Activated T-helper 2 cell treated with anti-CD3 and anti-CD28 coated beads, Interferon-gamma antibody, Interleukin-2, Interleukin-4, amounts not matched to agents 10 μg/mL and 5 μg/mL and 100 μg/mL, durations not matched to agents 14 hours and 24 hours and 36 hours (primary cell): Measurements from ENCODE around the gene GTF3A. TPM values are rescaled to one million over a fixed set of nuclear protein-coding genes. Genes with fewer than 3 reads are reported as not detected.

Source experiments
- DNase-seq: peaks from one replicate; pipeline ENCODE4 v3.0.0; 2021; ENCODE audit warnings: low spot score
- H3K27ac Mint-ChIP-seq: one replicate; pipeline ENCODE4 v1.8.0; 2021; ENCODE audit warnings: mixed read lengths
- H3K27me3 Mint-ChIP-seq: one replicate; pipeline ENCODE4 v1.8.0; 2021; ENCODE audit warnings: low read depth, mixed read lengths
- H3K36me3 Mint-ChIP-seq: one replicate; pipeline ENCODE4 v1.8.0; 2021; ENCODE audit warnings: low read depth, mixed read lengths
- H3K4me1 Mint-ChIP-seq: one replicate; pipeline ENCODE4 v1.8.0; 2021; ENCODE audit warnings: low read depth, mixed read lengths
- H3K4me3 Mint-ChIP-seq: one replicate; pipeline ENCODE4 v1.8.0; 2021; ENCODE audit warnings: low read depth, mild to moderate bottlenecking, moderate library complexity, mixed read lengths
- H3K9me3 Mint-ChIP-seq: one replicate; pipeline ENCODE4 v1.8.0; 2021; ENCODE audit warnings: mixed read lengths
- intact Hi-C: fragments of 100-400 bp; cut with micrococcal nuclease; formaldehyde crosslinking; loops from one replicate; pipeline ENCODE4 v1.15.1; 2023
- total RNA-seq: library from RNA; stranded (reverse); gene quantifications from 2 replicates; pipeline ENCODE4 v1.2.3, GENCODE V29; 2022

GTF3A gene
- total RNA-seq, 1 donor from 2014 or later, result 253 TPM

- H3K9me3 Mint-ChIP-seq, result no peaks in the 10 kb centered on the region
- H3K27me3 Mint-ChIP-seq, result peaks cover 36% of the 10 kb centered on the region
- no peak overlapping the region for H3K4me3 Mint-ChIP-seq
- intact Hi-C loops, result loop anchor here (5.0 kb wide), 1 partner anchor 43 kb away; the partner anchor contains the start of gene MTIF3
- no peak for DNase-seq
- no peak overlapping the region for H3K27ac Mint-ChIP-seq
- H3K36me3 Mint-ChIP-seq, result no peaks in the 10 kb centered on the region
- H3K4me1 Mint-ChIP-seq, result peaks cover 8% of the 10 kb centered on the region
These were observed 15.4 kb upstream of the GTF3A start for GRCh38 chr13:27409013-27409412.

GRCh38 chr13:27411341-27411740, 13.1 kb upstream of the GTF3A start:
- no peak overlapping the region for H3K4me3 Mint-ChIP-seq
- H3K9me3 Mint-ChIP-seq, result no peaks in the 10 kb centered on the region
- no peak overlapping the region for H3K27ac Mint-ChIP-seq
- H3K27me3 Mint-ChIP-seq, result peaks cover 43% of the 10 kb centered on the region
- no peak for DNase-seq
- peaks cover 5% of the 10 kb centered on the region for H3K4me1 Mint-ChIP-seq
- no peaks in the 10 kb centered on the region for H3K36me3 Mint-ChIP-seq
- intact Hi-C loops, result no loop called here

GRCh38 chr13:27415116-27415515, 9.3 kb upstream of the GTF3A start:
- intact Hi-C loops, result no loop called here
- peaks cover 6% of the 10 kb centered on the region for H3K4me1 Mint-ChIP-seq
- H3K27ac Mint-ChIP-seq, result no peak overlapping the region
- peaks cover 27% of the 10 kb centered on the region for H3K27me3 Mint-ChIP-seq
- no peaks in the 10 kb centered on the region for H3K36me3 Mint-ChIP-seq
- H3K4me3 Mint-ChIP-seq, result no peak overlapping the region
- no peak for DNase-seq
- no peaks in the 10 kb centered on the region for H3K9me3 Mint-ChIP-seq

GRCh38 chr13:27419328-27419727, 5.1 kb upstream of the GTF3A start:
- Mint-ChIP-seq H3K27me3 (peaks cover 8% of the 10 kb centered on the region), H3K4me3 (no peak overlapping the region), H3K36me3 (no peaks in the 10 kb centered on the region), H3K9me3 (no peaks in the 10 kb centered on the region), H3K27ac (no peak overlapping the region), H3K4me1 (peaks cover 14% of the 10 kb centered on the region)
- intact Hi-C loops, result no loop called here
- DNase-seq, result no peak

GRCh38 chr13:27421101-27421871, 3.1 kb upstream of the GTF3A start:
- no peak overlapping the region for H3K4me3 Mint-ChIP-seq
- no peak overlapping the region for H3K27ac Mint-ChIP-seq

GRCh38 chr13:27423333-27423732, 1.1 kb upstream of the GTF3A start:
- peaks cover 29% of the 10 kb centered on the region for H3K36me3 Mint-ChIP-seq
- intact Hi-C loops, result loop anchor here (10.0 kb wide), 1 partner anchor 711 kb away; the partner anchor contains the start of gene PAN3
- peaks cover 37% of the 10 kb centered on the region for H3K4me1 Mint-ChIP-seq
- no peaks in the 10 kb centered on the region for H3K27me3 Mint-ChIP-seq
- H3K4me3 Mint-ChIP-seq, result peak overlapping the region; percentile 49
- H3K9me3 Mint-ChIP-seq, result no peaks in the 10 kb centered on the region
- DNase-seq, result no peak
- no peak overlapping the region for H3K27ac Mint-ChIP-seq

More at GRCh38 chr13:27421101-27421871, 3.1 kb upstream of the GTF3A start:
- H3K36me3 Mint-ChIP-seq, result peaks cover 10% of the 10 kb centered on the region
- DNase-seq, result no peak
- intact Hi-C loops, result loop anchor here (10.0 kb wide), 1 partner anchor 714 kb away; the partner anchor contains the start of gene PAN3
- peaks cover 3% of the 10 kb centered on the region for H3K27me3 Mint-ChIP-seq
- H3K9me3 Mint-ChIP-seq, result no peaks in the 10 kb centered on the region
- peaks cover 20% of the 10 kb centered on the region for H3K4me1 Mint-ChIP-seq

- Mint-ChIP-seq H3K9me3 (no peaks in the 10 kb centered on the region), H3K4me3 (peak overlapping the region; percentile 89), H3K36me3 (peaks cover 38% of the 10 kb centered on the region), H3K27me3 (no peaks in the 10 kb centered on the region), H3K27ac (peak overlapping the region; percentile 94), H3K4me1 (peaks cover 35% of the 10 kb centered on the region)
- intact Hi-C loops, result loop anchor here (10.0 kb wide), 1 partner anchor 709 kb away; the partner anchor contains the start of gene PAN3
- DNase-seq, result peak; percentile 21
These were observed 919 bp downstream of the GTF3A start for GRCh38 chr13:27425158-27425917.

- intact Hi-C loops, result loop anchor here (1.0 to 10.0 kb wide), 6 partner anchors 20 to 709 kb away; partner anchors contain the start of genes LNX2, MTIF3, PAN3 and POLR1D
- peaks cover 45% of the 10 kb centered on the region for H3K36me3 Mint-ChIP-seq
- DNase-seq, result peak; percentile 75
- peak overlapping the region; percentile 89 for H3K4me3 Mint-ChIP-seq
- no peaks in the 10 kb centered on the region for H3K27me3 Mint-ChIP-seq
- peak overlapping the region; percentile 94 for H3K27ac Mint-ChIP-seq
- H3K9me3 Mint-ChIP-seq, result no peaks in the 10 kb centered on the region
- peaks cover 41% of the 10 kb centered on the region for H3K4me1 Mint-ChIP-seq
These were observed 1.7 kb downstream of the GTF3A start for GRCh38 chr13:27425918-27426630.

- Mint-ChIP-seq H3K36me3 (peaks cover 60% of the 10 kb centered on the region), H3K27ac (peak overlapping the region; percentile 94), H3K4me3 (peak overlapping the region; percentile 89), H3K27me3 (no peaks in the 10 kb centered on the region), H3K4me1 (peaks cover 50% of the 10 kb centered on the region), H3K9me3 (no peaks in the 10 kb centered on the region)
- no peak for DNase-seq
- intact Hi-C loops, result loop anchor here (2.0 to 10.0 kb wide), 3 partner anchors 193 to 707 kb away; partner anchors contain the start of genes LNX2, PAN3 and POLR1D
These were observed 3.2 kb downstream of the GTF3A start for GRCh38 chr13:27427641-27428040.

- DNase-seq, result no peak
- Mint-ChIP-seq H3K4me1 (peaks cover 50% of the 10 kb centered on the region), H3K9me3 (no peaks in the 10 kb centered on the region), H3K27me3 (no peaks in the 10 kb centered on the region), H3K4me3 (peak overlapping the region; percentile 70), H3K36me3 (peaks cover 65% of the 10 kb centered on the region), H3K27ac (peak overlapping the region; percentile 94)
- intact Hi-C loops, result loop anchor here (10.0 kb wide), 1 partner anchor 707 kb away; the partner anchor contains the start of gene PAN3
These were observed 3.7 kb downstream of the GTF3A start for GRCh38 chr13:27428160-27428559.

GRCh38 chr13:27432180-27432579, 7.8 kb downstream of the GTF3A start:
- intact Hi-C loops, result no loop called here
- Mint-ChIP-seq H3K27ac (no peak overlapping the region), H3K36me3 (peaks cover 82% of the 10 kb centered on the region), H3K27me3 (no peaks in the 10 kb centered on the region), H3K4me1 (peaks cover 37% of the 10 kb centered on the region), H3K9me3 (no peaks in the 10 kb centered on the region), H3K4me3 (no peak overlapping the region)
- no peak for DNase-seq

- H3K4me1 Mint-ChIP-seq, result peaks cover 36% of the 10 kb centered on the region
- DNase-seq, result no peak
- H3K27ac Mint-ChIP-seq, result no peak overlapping the region
- H3K27me3 Mint-ChIP-seq, result no peaks in the 10 kb centered on the region
- no peak overlapping the region for H3K4me3 Mint-ChIP-seq
- intact Hi-C loops, result no loop called here
- H3K36me3 Mint-ChIP-seq, result peaks cover 82% of the 10 kb centered on the region
- H3K9me3 Mint-ChIP-seq, result no peaks in the 10 kb centered on the region
These were observed 8.3 kb downstream of the GTF3A start for GRCh38 chr13:27432611-27433210.
